ENCODE data around the gene ZNF831. TPM values are rescaled to one million over a fixed set of nuclear protein-coding genes. Genes with fewer than 3 reads are reported as not detected.

Gene ZNF831
- total and polyA plus RNA-seq, 3 donors from 2014 or later: 0.99 to 4.8 (median 4.0) TPM

- no peak for TF ChIP-seq POLR2A (IDR thresholded peaks at IDR 0.05)
- TF ChIP-seq, protein P1, sequence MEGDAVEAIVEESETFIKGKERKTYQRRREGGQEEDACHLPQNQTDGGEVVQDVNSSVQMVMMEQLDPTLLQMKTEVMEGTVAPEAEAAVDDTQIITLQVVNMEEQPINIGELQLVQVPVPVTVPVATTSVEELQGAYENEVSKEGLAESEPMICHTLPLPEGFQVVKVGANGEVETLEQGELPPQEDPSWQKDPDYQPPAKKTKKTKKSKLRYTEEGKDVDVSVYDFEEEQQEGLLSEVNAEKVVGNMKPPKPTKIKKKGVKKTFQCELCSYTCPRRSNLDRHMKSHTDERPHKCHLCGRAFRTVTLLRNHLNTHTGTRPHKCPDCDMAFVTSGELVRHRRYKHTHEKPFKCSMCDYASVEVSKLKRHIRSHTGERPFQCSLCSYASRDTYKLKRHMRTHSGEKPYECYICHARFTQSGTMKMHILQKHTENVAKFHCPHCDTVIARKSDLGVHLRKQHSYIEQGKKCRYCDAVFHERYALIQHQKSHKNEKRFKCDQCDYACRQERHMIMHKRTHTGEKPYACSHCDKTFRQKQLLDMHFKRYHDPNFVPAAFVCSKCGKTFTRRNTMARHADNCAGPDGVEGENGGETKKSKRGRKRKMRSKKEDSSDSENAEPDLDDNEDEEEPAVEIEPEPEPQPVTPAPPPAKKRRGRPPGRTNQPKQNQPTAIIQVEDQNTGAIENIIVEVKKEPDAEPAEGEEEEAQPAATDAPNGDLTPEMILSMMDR (IDR thresholded peaks at IDR 0.05): no peak
- intact Hi-C loops (cut with DNase I; ENCODE audit: low total_unique reads): no loop called here
- Histone ChIP-seq H3K9me3 (no peaks in the 10 kb centered on the region), H3K4me3 (no peak overlapping the region), H3K36me3 (ENCODE audit: low read depth, missing control alignments) (no peaks in the 10 kb centered on the region), H3K27me3 (no peaks in the 10 kb centered on the region), H3K27ac (no peak overlapping the region), H3K4me1 (peaks cover 24% of the 10 kb centered on the region)
- DNase-seq: no peak
- WGBS, 2 donors: 56 to 58% methylated on average over 6 of the region's 6 CpGs
These were observed 6.6 kb upstream of the ZNF831 start for GRCh38 chr20:59157064-59157463.

DNA sequence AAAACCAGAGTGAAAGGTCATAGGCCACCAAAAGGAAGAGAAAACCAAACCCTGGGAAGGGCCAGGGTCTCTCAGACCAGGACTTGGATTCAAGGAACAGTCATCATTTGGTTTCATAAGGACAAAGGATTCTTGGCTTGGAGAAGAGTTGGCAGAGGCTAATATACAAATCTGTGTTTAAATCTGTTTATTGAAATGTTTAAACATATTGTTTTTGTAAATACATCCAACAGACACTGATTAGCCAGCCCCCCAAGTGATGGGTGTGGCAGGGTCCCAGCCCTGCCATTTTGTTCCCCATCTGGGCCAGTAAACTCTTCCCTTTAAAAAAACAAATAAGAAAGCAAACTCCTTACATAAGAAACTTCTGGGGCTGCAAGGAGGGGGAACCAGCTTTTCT lies 6.1 kb upstream of the ZNF831 start:
- no peaks in the 10 kb centered on the region for H3K27me3 ChIP-seq
- H3K9me3 ChIP-seq: no peaks in the 10 kb centered on the region
- peaks cover 22% of the 10 kb centered on the region for H3K4me1 ChIP-seq
- H3K36me3 ChIP-seq (ENCODE audit: low read depth, missing control alignments): no peaks in the 10 kb centered on the region
- DNase-seq: no peak
- TF ChIP-seq POLR2A (IDR thresholded peaks at IDR 0.05): no peak
- TF ChIP-seq, protein P1 (IDR thresholded peaks at IDR 0.05): no peak
- H3K4me3 ChIP-seq: no peak overlapping the region
- intact Hi-C loops (cut with DNase I; ENCODE audit: low total_unique reads): no loop called here
- no peak overlapping the region for H3K27ac ChIP-seq

- Histone ChIP-seq H3K27ac (no peak overlapping the region), H3K4me3 (no peak overlapping the region), H3K9me3 (no peaks in the 10 kb centered on the region), H3K36me3 (ENCODE audit: low read depth, missing control alignments) (no peaks in the 10 kb centered on the region), H3K4me1 (peaks cover 16% of the 10 kb centered on the region), H3K27me3 (no peaks in the 10 kb centered on the region)
- TF ChIP-seq, protein P1 (IDR thresholded peaks at IDR 0.05): no peak
- no peak for TF ChIP-seq POLR2A (IDR thresholded peaks at IDR 0.05)
- no peak for DNase-seq
- 76 to 79% methylated on average over 12 of the region's 12 CpGs for WGBS, 2 donors
- intact Hi-C loops (cut with DNase I; ENCODE audit: low total_unique reads): no loop called here
These were observed 5.6 kb upstream of the ZNF831 start for GRCh38 chr20:59157961-59158541.

DNA sequence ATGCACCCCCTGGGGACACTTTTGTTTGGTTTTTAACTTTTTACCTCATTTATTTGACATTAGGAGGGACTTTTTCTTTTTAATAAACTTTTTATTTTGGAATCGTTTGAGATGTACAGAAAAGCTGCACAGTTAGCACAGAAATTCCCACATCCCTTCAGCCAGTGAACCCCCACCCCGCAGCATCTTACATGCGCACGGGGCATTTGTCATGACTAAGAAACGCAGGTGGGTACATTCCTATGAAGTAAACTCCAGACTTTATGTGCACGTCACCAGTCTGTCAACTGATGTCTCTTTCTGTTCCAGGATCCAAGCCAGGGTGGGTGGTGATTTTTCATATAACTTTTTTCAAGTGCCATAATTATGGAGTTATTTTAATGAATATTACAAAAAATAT lies 4.9 kb upstream of the ZNF831 start:
- Histone ChIP-seq H3K27me3 (no peaks in the 10 kb centered on the region), H3K36me3 (ENCODE audit: low read depth, missing control alignments) (no peaks in the 10 kb centered on the region), H3K9me3 (no peaks in the 10 kb centered on the region), H3K27ac (no peak overlapping the region), H3K4me1 (peaks cover 10% of the 10 kb centered on the region), H3K4me3 (no peak overlapping the region)
- intact Hi-C loops (cut with DNase I; ENCODE audit: low total_unique reads): no loop called here
- WGBS, 2 donors: 92% methylated on average over 6 of the region's 6 CpGs
- no peak for DNase-seq
- TF ChIP-seq POLR2A (IDR thresholded peaks at IDR 0.05): no peak
- TF ChIP-seq, protein P1 (IDR thresholded peaks at IDR 0.05): no peak

- TF ChIP-seq, protein P1 (IDR thresholded peaks at IDR 0.05): no peak
- TF ChIP-seq POLR2A (IDR thresholded peaks at IDR 0.05): no peak
- Histone ChIP-seq H3K27me3 (no peaks in the 10 kb centered on the region), H3K36me3 (ENCODE audit: low read depth, missing control alignments) (no peaks in the 10 kb centered on the region), H3K4me1 (peaks cover 6% of the 10 kb centered on the region), H3K4me3 (no peak overlapping the region), H3K27ac (no peak overlapping the region), H3K9me3 (no peaks in the 10 kb centered on the region)
- WGBS, 2 donors: 75 to 85% methylated on average over 3 of the region's 3 CpGs
- DNase-seq: no peak
- intact Hi-C loops (cut with DNase I; ENCODE audit: low total_unique reads): no loop called here
These were observed 4.5 kb upstream of the ZNF831 start for GRCh38 chr20:59159091-59159490.
